ENCODE measurements around the gene MYO9A.

MYO9A gene

GRCh38 chr15:71782422-71783165 is 335.4 kb downstream of the MYO9A start:
- DNase-seq (ENCODE audit: low read depth in 2 of 2): no peak

- no peak for DNase-seq (ENCODE audit: low read depth in 2 of 2)
Measured at GRCh38 chr15:71781965-71782265, 336.0 kb downstream of the MYO9A start.

DNA sequence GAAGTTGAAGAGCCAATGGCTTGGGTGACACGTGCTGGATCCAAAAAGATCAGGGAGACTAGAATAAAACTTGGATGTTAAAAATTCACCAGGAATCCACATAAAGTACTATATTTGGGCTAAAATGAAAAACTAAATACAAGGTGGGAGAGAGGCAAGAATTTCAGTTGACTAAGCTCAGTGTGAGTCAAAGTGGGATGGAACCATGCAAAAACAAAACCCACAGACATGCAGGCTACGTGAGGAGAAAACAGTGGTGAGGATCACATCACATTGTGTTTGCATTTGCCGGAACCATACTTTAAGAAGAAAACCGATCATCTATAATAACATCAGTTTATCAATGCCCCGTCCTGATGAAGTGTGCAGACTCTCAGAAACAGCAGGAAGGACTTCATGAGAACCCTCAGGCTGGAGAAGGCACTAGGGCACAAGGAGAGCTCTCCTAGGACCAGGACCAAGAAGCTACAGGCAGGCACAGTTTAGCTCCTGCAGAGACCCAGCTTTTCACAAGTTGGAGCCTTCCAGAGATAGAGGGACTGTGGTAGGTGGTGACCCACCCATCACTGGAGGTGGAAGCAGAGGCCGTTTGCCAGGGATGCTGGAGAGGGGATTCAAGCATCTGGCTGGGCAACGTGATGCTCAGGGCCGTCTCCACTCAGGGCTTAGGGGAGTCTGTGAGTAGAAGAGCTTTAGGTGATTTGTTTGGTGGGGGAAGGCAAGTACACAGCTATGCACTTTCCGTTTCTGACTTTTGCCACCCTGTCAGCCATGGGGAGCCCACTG is 336.6 kb downstream of the MYO9A start:
- no peak for DNase-seq (ENCODE audit: low read depth in 2 of 2)

- DNase-seq (ENCODE audit: low read depth in 2 of 2): no peak
Measured at GRCh38 chr15:71780115-71780976, 337.6 kb downstream of the MYO9A start.

GRCh38 chr15:71779073-71779797 is 338.7 kb downstream of the MYO9A start:
- DNase-seq (ENCODE audit: low read depth in 2 of 2): no peak

DNA sequence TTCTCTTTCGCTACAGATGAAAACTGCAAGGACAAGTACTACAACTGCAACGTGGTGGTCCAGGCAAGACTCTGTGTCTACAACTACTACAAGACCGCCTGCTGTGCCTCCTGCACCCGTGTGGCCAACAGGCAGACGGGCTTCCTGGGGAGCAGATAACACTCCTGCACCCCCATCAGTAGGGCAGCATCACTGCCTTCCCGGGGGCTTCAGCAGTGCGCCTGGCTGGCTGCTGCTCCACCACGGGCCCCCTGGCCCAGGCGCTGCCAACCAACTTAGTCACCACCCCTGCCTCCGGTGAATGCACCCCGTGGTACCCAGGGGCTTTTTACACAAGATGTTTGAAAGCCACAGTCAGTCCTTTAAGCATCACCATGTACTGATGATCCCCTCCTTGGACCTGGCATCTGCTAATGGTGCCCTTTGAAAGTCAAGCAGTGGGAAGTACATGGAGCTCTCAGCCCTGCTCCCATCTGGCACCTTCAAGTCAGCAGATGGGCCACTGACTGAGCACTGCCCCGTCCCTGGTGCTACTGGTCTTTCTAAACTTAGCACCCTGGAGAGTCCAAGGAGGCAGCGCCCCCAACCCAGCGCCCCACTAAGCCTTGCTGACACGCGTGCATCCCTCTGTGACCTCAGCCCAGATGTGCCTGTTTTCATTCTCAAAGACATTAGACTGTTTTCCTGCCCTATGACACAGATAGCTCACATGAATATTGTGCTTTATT is 340.6 kb downstream of the MYO9A start:
- no peak for DNase-seq (ENCODE audit: low read depth in 2 of 2)

DNA sequence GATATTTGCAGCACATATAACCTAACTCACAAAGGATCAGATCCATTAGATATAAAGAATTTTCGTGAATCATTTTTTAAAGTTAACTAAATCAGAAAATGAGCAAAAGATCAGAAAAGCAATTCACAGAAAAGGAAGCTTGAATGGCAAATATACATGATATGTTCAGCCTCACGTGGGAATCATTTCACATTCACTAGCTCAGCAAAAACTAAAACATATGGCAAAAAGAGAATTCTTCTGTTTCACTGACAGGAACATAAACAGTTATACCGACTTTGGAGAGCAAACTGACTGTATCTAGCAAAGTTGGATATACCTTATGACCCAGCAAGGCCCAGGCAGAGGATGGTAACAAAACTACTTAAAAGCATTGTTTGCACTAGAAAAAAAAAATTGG is 341.6 kb downstream of the MYO9A start:
- DNase-seq (ENCODE audit: low read depth in 2 of 2): no peak

- no peak for DNase-seq (ENCODE audit: low read depth in 2 of 2)
Measured at GRCh38 chr15:71775856-71776255, 342.1 kb downstream of the MYO9A start.

GRCh38 chr15:71773206-71773859 is 344.6 kb downstream of the MYO9A start:
- DNase-seq (ENCODE audit: low read depth in 2 of 2): no peak

All from fibroblast of skin of left biceps (primary cell).